Upper lobe of right lung (tissue), 1 donor: ENCODE measurements around the gene CHMP2A. TPM values are rescaled to one million over a fixed set of nuclear protein-coding genes. Genes with fewer than 3 reads are reported as not detected.
"Not testable (repeated sequence)": the region's sequence is repeated elsewhere in the genome, so short reads cannot be mapped to it uniquely, and the experiment has no call there.

Experiments
- ATAC-seq: fragments of 200-7000 bp; cut with Tn5 transposase; one replicate; pipeline ENCODE4 v1.9.1; 2020; ENCODE audit warnings: mild to moderate bottlenecking, moderate library complexity
- DNase-seq: peaks from one replicate; pipeline ENCODE4 v3.0.0-alpha.2; 2020
- H3K27ac ChIP-seq: fragments of 200-600 bp; one replicate; pipeline ENCODE4 v1.8.0; 2022
- H3K27me3 ChIP-seq: fragments of 200-600 bp; one replicate; pipeline ENCODE4 v1.8.0; 2022; ENCODE audit warnings: mild to moderate bottlenecking
- H3K36me3 ChIP-seq: fragments of 200-600 bp; one replicate; pipeline ENCODE4 v1.8.0; 2022
- H3K4me1 ChIP-seq: fragments of 200-600 bp; one replicate; pipeline ENCODE4 v1.8.0; 2022
- H3K4me3 ChIP-seq: fragments of 200-600 bp; one replicate; pipeline ENCODE4 v1.8.0; 2022; ENCODE audit warnings: mild to moderate bottlenecking
- H3K9me3 ChIP-seq: fragments of 200-600 bp; one replicate; pipeline ENCODE4 v1.8.0; 2022
- intact Hi-C: fragments of 100-400 bp; cut with DNase I; formaldehyde crosslinking; loops from one replicate; pipeline ENCODE4 v1.11.0; 2022
- total RNA-seq: library from RNA; stranded (reverse); fragmentation: NEBNext Ultra II Directional; extraction: Animal tissue kit (Norgen Biotek cat#: 25700); gene quantifications from one replicate; pipeline ENCODE4 v1.2.1, GENCODE V29; 2021
- TF ChIP-seq, protein P1 (sequence below): fragments of 200-600 bp; IDR thresholded peaks from one replicate; pipeline ENCODE4 v1.8.0; 2022; ENCODE audit warnings: antibody characterized with exemption
- donor health status: DM: no; HTN: yes; CAD: no; lungs with severe emphysema.

CHMP2A gene
- total RNA-seq, 1 donor from 2014 or later, result 96.5 TPM

DNA sequence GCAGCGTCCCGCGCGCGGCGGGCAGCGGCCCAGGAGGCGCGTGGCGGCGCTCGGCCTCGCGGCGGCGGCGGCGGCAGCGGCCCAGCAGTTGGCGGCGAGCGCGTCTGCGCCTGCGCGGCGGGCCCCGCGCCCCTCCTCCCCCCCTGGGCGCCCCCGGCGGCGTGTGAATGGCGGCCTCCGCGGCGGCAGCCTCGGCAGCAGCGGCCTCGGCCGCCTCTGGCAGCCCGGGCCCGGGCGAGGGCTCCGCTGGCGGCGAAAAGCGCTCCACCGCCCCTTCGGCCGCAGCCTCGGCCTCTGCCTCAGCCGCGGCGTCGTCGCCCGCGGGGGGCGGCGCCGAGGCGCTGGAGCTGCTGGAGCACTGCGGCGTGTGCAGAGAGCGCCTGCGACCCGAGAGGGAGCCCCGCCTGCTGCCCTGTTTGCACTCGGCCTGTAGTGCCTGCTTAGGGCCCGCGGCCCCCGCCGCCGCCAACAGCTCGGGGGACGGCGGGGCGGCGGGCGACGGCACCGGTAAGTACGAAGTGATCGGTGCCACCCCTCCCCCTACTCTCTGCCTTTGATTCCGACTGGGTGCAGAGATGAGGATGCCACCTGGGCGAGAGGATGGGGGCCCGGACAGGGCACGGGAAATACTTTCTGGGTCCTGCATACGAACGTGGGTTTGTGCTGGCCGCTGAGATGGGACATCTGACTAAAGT is 10.2 kb downstream of the CHMP2A start:
- DNase-seq (peak; percentile 74), ATAC-seq (peak; percentile 50)
- TF ChIP-seq, protein P1, sequence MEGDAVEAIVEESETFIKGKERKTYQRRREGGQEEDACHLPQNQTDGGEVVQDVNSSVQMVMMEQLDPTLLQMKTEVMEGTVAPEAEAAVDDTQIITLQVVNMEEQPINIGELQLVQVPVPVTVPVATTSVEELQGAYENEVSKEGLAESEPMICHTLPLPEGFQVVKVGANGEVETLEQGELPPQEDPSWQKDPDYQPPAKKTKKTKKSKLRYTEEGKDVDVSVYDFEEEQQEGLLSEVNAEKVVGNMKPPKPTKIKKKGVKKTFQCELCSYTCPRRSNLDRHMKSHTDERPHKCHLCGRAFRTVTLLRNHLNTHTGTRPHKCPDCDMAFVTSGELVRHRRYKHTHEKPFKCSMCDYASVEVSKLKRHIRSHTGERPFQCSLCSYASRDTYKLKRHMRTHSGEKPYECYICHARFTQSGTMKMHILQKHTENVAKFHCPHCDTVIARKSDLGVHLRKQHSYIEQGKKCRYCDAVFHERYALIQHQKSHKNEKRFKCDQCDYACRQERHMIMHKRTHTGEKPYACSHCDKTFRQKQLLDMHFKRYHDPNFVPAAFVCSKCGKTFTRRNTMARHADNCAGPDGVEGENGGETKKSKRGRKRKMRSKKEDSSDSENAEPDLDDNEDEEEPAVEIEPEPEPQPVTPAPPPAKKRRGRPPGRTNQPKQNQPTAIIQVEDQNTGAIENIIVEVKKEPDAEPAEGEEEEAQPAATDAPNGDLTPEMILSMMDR, result no peak
- H3K27ac ChIP-seq, result peak overlapping the region; percentile 97
- peaks cover 15% of the 10 kb centered on the region for H3K4me1 ChIP-seq
- no peaks in the 10 kb centered on the region for H3K9me3 ChIP-seq
- H3K27me3 ChIP-seq, result no peaks in the 10 kb centered on the region
- H3K36me3 ChIP-seq, result peaks cover 41% of the 10 kb centered on the region
- intact Hi-C loops, result no loop called here
- H3K4me3 ChIP-seq, result peak overlapping the region; percentile 90

GRCh38 chr19:58543826-58544590 is 10.9 kb downstream of the CHMP2A start, which contains the start of gene TRIM28:
TSS of gene TRIM28 (plus strand) at chr19:58544064. CDS start at chr19:58544758, 694 bp downstream.
- H3K36me3 ChIP-seq, result peaks cover 34% of the 10 kb centered on the region
- no peaks in the 10 kb centered on the region for H3K9me3 ChIP-seq
- peaks cover 15% of the 10 kb centered on the region for H3K4me1 ChIP-seq
- peak; percentile 99 for DNase-seq
- H3K27ac ChIP-seq, result peak within 1 kb of the TSS; percentile 97
- intact Hi-C loops, result no loop called here
- TF ChIP-seq, protein P1, result no peak
- peak; percentile 96 for ATAC-seq
- no peaks in the 10 kb centered on the region for H3K27me3 ChIP-seq
- H3K4me3 ChIP-seq, result peak within 1 kb of the TSS; percentile 90

- H3K9me3 ChIP-seq, ATAC-seq, DNase-seq, H3K27me3 ChIP-seq, intact Hi-C loops: not testable (repeated sequence)
- H3K36me3 ChIP-seq, result peaks cover 22% of the 10 kb centered on the region
- peak overlapping the region; percentile 62 for H3K4me3 ChIP-seq
- peak overlapping the region; percentile 97 for H3K27ac ChIP-seq
- peaks cover 24% of the 10 kb centered on the region for H3K4me1 ChIP-seq
Measured at GRCh38 chr19:58542641-58543372, 12.1 kb downstream of the CHMP2A start.

GRCh38 chr19:58539169-58539559 is 15.7 kb downstream of the CHMP2A start:
- intact Hi-C loops, result not testable (repeated sequence)

DNA sequence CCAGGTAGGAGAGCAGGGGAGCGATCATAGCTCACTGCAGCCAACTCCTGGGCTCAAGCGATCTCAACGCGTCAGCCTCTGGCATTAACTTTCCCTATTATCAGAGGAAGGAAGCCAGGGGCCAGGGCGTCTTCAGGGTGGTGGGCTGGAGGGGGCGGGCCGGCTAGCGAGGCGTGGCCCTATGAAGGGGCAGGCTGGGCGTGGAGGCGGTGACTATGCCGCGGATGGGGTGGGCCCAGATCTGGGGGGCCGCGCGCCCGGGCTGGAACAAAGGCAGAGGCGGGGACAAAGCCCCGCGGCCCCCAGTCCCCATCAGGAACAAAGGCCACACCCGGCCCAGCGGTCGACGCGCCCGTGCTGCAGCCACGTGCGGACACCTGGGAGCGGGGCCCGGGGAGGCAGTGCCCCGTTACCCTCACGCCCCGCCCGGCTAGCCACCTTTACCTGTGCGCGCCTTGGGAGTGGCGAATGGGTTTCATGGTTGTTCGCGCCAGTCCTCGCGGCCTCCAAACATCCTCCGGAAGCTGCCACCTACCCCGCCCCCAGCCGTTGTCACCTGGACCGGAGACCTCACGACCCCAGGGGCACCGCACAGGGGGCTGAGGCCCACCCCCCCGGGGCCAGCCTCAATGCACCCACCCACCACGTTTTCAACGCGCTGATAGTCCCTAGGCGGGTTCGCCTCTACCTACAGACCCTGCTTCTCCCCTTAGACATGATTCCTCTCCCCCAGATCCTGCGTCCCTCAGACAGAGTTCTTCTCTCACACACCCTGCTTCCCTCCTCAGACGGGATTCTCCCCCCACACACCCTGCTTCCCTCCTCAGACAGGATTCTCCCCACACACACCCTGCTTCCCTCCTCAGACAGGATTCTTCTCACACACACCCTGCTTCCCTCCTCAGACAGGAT is 16.4 kb downstream of the CHMP2A start:
- H3K4me1 ChIP-seq, result peaks cover 11% of the 10 kb centered on the region
- DNase-seq (no peak), ATAC-seq (peak; percentile 89)
- no peaks in the 10 kb centered on the region for H3K36me3 ChIP-seq
- no peaks in the 10 kb centered on the region for H3K9me3 ChIP-seq
- H3K4me3 ChIP-seq, result peak overlapping the region; percentile 37
- peaks cover 14% of the 10 kb centered on the region for H3K27me3 ChIP-seq
- peak overlapping the region; percentile 17 for H3K27ac ChIP-seq
- intact Hi-C loops, result no loop called here
- TF ChIP-seq, protein P1, result no peak

More at GRCh38 chr19:58539169-58539559, 15.7 kb downstream of the CHMP2A start:
- not testable (repeated sequence) for ATAC-seq, H3K36me3 ChIP-seq, H3K4me3 ChIP-seq, H3K9me3 ChIP-seq, H3K27ac ChIP-seq, DNase-seq
- peaks cover 14% of the 10 kb centered on the region for H3K27me3 ChIP-seq
- H3K4me1 ChIP-seq, result peaks cover 11% of the 10 kb centered on the region
